Measurements from ENCODE around the gene TOB1.

The TOB1 gene

DNA sequence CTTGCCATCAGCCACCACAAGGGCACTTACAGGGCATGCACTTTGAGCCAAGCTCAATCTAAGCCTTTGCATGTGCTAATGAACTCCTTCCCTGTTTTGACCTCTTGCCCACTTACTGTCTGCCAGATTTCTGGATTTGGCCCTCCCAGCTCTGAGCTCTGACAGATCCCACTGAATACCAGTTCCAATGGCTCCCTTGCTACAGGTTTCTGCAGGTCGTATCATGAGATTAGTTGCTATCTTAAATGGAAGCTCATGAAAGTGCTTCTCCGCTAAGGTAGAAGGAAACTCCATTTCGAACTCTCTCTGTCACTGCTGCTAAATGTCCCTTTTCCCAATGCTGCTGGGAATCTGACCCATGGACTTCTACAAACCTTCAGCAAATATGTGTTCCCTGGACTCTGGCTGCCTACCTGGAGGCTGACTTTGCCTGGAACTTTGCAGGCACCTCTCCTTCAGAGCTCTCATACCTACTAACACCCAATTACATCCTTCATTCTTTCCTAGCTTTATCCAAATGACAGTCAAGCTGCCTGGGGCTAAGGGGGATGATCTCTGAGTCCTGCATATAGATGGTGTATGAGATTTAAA is 23.5 kb upstream of the TOB1 start:
- in situ Hi-C loops (cut with HindIII; ENCODE audit: low sequenced_read_pairs) = no loop called here
- no peak overlapping the region for H3K4me3 ChIP-seq (ENCODE audit: low read depth, low read length)
- no peak for DNase-seq (ENCODE audit: low read depth)
- TF ChIP-seq, protein P1, sequence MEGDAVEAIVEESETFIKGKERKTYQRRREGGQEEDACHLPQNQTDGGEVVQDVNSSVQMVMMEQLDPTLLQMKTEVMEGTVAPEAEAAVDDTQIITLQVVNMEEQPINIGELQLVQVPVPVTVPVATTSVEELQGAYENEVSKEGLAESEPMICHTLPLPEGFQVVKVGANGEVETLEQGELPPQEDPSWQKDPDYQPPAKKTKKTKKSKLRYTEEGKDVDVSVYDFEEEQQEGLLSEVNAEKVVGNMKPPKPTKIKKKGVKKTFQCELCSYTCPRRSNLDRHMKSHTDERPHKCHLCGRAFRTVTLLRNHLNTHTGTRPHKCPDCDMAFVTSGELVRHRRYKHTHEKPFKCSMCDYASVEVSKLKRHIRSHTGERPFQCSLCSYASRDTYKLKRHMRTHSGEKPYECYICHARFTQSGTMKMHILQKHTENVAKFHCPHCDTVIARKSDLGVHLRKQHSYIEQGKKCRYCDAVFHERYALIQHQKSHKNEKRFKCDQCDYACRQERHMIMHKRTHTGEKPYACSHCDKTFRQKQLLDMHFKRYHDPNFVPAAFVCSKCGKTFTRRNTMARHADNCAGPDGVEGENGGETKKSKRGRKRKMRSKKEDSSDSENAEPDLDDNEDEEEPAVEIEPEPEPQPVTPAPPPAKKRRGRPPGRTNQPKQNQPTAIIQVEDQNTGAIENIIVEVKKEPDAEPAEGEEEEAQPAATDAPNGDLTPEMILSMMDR (IDR thresholded peaks at IDR 0.05; ENCODE audit: low read depth, low read length, missing control alignments) = no peak

DNA sequence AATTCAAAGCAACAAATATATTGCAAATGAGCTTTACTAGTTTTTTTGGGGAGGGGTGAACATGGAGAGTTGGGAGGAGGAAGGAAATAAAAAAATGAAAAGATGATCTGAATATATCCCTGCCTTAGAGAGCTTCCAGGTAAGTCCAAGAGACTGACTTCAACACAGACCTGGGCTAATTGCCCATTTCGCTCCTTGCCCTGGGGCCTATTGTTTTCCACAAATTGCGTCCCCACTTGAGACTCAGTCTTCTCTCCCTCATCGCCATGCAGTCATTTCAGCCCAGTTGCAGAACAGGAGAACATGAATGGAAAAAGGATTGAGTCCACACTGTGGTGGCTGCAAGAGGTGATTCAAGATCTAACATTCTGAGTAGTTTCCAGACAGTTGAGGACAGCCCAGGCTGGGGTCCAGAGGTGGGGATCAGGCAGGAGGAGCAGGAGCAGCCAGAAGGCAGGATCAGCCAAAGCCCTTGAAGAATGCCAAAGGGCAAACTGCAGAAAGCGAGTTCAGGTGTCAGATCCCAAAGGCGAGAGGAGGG is 21.6 kb upstream of the TOB1 start:
- H3K4me3 ChIP-seq (ENCODE audit: low read depth, low read length) = no peak overlapping the region
- in situ Hi-C loops (cut with HindIII; ENCODE audit: low sequenced_read_pairs) = no loop called here
- TF ChIP-seq, protein P1 (IDR thresholded peaks at IDR 0.05; ENCODE audit: low read depth, low read length, missing control alignments) = no peak
- no peak for DNase-seq (ENCODE audit: low read depth)

DNA sequence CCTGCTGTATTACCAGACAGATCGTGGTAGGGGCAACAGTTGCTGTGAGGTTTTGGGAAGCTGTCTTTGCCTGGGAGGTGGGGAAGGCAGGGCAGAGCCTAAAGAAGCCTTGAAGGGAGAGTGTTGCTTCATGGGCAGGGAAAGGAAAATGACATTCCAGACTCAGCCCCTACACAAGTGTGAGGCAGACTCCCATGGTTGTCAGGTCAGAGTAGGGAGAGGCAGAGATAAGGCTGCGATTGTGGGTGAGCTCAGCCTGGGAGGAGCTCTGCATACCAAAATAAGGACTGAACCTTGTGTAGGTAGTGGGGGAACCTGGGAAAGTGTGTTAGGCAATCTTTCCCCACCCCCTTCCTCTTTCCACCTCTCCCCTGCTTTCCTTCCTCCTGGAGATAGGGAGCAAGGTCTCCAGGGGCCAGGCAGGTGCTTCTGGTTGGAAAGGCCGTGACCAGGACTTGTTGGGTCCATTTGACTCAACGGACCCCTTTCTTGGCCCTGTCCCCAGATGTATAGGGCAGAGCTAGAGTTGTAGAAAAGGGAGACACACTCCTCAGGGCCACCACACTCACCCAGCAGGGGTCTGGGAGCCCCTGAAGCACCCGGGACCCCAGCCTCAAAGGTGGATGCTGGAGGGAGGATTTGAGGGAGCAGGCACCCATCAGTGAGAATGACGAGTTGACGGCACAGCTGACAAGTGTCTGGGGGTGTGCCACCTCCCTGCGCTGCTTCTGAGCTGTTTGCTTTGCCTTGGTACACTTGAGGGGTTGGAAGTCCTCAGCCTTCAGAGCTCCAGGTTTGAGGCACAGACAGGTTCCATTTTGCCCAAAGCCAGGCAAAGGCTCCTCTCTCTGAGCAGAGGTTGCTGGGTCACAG is 18.5 kb upstream of the TOB1 start:
- TF ChIP-seq, protein P1 (IDR thresholded peaks at IDR 0.05; ENCODE audit: low read depth, low read length, missing control alignments) = no peak
- no peak overlapping the region for H3K4me3 ChIP-seq (ENCODE audit: low read depth, low read length)
- no peak for DNase-seq (ENCODE audit: low read depth)
- in situ Hi-C loops (cut with HindIII; ENCODE audit: low sequenced_read_pairs) = no loop called here

DNA sequence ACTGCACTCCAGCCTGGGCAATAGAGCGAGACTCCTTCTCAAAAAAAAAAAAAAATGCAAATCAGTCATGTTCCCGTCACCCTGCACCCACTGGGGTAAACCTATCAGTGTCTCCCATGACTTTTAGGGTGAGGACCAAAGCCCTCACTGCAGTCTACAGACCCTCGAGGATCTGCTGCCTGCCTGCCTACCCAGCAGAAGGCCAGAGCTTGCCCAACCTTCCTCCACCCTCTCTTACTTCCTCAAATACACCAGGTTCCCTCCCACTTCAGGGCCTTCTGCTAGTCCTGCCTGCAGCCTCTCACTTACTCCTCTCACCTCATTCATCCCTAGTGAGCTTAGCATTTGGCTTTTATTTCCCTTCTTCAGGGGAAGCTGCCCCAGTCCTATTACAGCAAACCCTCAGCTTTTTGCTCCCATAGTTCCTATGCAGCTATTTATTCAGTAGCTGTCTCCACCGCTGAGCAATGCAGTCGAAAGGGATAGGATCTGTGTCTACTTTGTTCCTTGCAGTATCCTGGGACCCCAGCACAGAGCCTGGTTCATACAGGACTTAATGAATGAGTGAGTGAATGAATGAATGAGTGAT is 17.8 kb upstream of the TOB1 start:
- DNase-seq (ENCODE audit: low read depth) = no peak
- in situ Hi-C loops (cut with HindIII; ENCODE audit: low sequenced_read_pairs) = no loop called here
- H3K4me3 ChIP-seq (ENCODE audit: low read depth, low read length) = no peak overlapping the region
- TF ChIP-seq, protein P1 (IDR thresholded peaks at IDR 0.05; ENCODE audit: low read depth, low read length, missing control alignments) = no peak

DNA sequence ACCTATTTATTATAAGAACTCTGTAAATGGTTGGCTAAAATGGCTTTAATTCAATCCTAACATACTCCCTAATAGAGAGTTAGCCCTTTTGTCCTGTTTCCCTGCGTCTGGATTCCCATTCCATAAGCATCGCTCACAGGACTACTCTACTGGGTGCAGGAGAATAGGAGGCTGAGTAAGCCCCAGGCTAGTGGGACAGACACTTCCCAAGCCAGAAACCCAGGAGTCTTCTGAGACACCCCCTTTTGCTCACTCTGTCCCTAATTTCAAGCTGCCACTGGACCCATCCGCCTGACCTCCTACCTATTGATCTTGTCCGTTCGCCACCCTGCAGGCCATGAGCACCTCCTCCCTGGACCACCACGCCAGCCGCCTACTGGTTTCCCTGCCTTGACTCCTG is 16.7 kb upstream of the TOB1 start:
- in situ Hi-C loops (cut with HindIII; ENCODE audit: low sequenced_read_pairs) = no loop called here
- TF ChIP-seq, protein P1 (IDR thresholded peaks at IDR 0.05; ENCODE audit: low read depth, low read length, missing control alignments) = no peak
- DNase-seq (ENCODE audit: low read depth) = no peak
- H3K4me3 ChIP-seq (ENCODE audit: low read depth, low read length) = no peak overlapping the region

DNA sequence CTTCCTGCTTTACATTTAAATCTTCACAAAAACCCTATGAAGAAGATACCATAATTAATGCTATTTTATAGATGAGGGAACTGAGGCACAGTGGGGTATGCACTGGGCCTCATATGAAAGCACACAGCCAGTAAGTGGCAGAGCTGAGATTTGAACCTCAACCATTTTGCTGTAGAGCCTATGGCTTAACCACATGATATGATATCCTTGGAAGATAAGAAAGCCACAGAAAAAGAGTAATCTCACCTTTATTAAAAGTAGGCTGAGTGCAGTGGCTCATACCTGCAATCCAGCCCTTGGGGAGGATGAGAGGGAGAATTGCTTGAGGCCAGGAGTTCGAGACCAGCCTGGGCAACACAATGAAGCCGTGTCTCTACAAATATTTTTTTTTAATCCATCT is 15.0 kb upstream of the TOB1 start:
- H3K4me3 ChIP-seq (ENCODE audit: low read depth, low read length) = no peak overlapping the region
- in situ Hi-C loops (cut with HindIII; ENCODE audit: low sequenced_read_pairs) = no loop called here
- TF ChIP-seq, protein P1 (IDR thresholded peaks at IDR 0.05; ENCODE audit: low read depth, low read length, missing control alignments) = no peak
- DNase-seq (ENCODE audit: low read depth) = no peak

All from astrocyte of the cerebellum (primary cell).